NB4 (cell line): ENCODE measurements around the gene LPAR2.

Experiments
- CTCF ChIP-seq: IDR thresholded peaks from one replicate; pipeline ENCODE4 v1.5.1; 2012; ENCODE audit warnings: low read depth, low read length
- POLR2A ChIP-seq: IDR thresholded peaks from 2 replicates; pipeline ENCODE4 v1.6.1; 2011; ENCODE audit warnings: mild to moderate bottlenecking; ENCODE audit not compliant: insufficient read length; ENCODE audit errors: extremely low read depth

- TF ChIP-seq CTCF (no peak), POLR2A (no peak)
Observed at GRCh38 chr19:19597809-19598306, 30.2 kb downstream of the LPAR2 start.
